LNCAP (cell line): ENCODE results near the gene CDX2.

ENCODE experiments used
- TF ChIP-seq, protein P1 (sequence below): fragments of 450-650 bp; IDR thresholded peaks from 2 replicates; pipeline ENCODE4 v1.5.1; 2017; ENCODE audit warnings: mild to moderate bottlenecking

The CDX2 gene

DNA sequence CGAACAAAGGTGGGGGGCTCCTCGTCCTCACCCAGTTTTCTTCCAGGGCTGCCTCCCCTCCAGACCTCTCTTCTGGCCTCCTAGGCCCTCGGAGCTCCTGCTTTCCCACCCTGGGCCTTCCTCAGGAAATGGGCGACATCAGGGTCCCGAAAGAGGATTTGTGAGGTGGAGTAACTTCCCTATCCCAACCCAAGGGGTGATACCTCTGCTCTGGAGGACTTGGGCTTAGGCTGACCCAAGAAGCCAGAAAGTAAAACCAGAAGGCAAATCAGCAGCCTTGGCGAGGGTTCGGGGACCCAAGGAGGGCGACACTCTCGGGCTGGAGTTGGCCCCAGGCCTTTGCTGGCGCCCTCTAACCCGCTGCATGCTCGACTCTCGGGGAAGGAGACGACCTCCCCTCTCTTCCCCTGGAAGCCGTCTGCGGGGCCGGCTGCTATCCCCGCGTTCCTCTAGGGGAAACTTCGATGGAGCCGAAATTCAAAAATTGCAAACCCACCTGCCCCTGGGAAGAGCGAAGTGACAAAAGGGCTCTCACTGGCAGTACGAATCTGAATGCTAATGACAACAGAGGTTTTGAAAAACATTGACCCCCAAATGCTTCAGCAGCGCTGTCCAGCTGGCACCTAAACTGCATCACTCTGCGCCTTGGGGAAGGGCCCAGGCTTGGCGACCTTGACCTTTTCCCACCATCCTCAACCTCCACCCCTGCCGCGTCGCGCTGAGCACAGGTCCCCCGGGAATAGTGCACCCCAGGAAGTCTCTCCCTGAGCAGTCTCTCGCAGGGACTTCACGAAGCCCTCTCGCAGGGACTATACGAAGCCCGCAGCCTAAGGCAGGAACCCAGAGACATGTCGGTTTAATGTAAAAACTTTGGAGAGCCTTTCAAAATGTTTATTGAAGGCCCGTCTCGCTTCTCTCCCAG lies 46.9 kb downstream of the CDX2 start:
- TF ChIP-seq, protein P1, sequence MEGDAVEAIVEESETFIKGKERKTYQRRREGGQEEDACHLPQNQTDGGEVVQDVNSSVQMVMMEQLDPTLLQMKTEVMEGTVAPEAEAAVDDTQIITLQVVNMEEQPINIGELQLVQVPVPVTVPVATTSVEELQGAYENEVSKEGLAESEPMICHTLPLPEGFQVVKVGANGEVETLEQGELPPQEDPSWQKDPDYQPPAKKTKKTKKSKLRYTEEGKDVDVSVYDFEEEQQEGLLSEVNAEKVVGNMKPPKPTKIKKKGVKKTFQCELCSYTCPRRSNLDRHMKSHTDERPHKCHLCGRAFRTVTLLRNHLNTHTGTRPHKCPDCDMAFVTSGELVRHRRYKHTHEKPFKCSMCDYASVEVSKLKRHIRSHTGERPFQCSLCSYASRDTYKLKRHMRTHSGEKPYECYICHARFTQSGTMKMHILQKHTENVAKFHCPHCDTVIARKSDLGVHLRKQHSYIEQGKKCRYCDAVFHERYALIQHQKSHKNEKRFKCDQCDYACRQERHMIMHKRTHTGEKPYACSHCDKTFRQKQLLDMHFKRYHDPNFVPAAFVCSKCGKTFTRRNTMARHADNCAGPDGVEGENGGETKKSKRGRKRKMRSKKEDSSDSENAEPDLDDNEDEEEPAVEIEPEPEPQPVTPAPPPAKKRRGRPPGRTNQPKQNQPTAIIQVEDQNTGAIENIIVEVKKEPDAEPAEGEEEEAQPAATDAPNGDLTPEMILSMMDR = no peak

DNA sequence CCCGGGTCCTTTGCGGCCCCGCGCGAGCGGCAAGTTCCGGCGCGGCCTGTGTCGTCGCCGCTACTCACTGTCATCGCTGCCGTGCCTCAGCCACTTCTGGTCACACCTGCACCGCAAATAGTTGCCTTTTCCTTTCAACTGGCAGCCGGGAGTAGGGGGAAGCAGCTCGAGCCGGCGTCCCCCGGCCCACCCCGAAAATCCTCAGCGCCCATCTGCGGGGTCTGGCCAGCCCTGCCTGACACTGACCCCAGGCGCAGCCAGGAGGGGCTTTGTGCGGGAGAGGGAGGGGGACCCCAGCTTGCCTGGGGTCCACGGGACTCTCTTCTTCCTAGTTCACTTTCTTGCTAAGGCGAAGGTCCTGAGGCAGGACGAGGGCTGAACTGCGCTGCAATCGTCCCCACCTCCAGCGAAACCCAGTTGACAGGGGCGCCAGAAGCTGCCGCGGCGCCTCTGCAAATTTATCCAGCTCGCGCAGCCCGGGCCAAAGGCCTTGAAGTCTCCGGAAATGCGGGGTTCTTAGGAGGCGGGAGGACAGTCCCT lies 47.6 kb downstream of the CDX2 start:
- TF ChIP-seq, protein P1 = no peak

DNA sequence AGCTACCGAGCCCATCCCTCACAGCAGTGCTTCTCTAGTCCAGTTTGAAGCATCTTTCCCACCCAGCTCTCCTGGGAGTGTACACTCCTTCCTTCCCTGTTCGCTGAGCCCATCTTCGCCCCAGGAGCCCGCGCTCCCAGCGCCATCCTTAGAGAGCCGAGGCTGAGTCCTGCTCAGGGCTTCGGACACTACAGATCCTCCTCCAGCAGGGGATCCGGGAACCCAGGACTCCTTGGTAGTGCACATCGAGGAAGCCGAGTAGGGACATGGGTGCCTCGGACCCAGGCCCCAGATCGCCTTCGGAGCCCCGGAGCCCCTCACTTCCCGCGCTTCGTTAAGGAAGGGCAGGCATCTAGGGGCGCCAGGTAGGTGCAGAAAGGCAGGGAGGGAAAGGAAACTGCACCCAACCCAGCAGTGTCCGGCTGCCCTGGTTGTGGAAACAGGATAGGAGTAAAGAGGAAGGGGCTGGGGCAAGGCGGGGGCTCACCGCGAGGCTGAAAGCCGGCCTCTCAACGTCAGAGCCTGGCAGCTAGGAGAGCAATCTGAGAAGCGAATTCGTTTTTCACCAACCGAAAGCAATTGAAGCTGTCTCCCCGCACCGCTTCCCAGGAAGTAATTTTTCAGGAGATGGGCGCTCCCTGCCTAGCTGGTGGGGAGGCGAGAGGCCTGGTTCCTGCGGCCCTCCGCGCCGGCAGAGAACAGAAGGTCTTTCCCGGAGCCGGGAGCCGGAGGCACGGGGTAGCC lies 48.3 kb downstream of the CDX2 start:
- TF ChIP-seq, protein P1 = no peak

- TF ChIP-seq, protein P1 = no peak
These were observed 49.0 kb downstream of the CDX2 start, which contains the start of gene PDX1 for GRCh38 chr13:27919934-27920676. Gene PDX1 (plus strand): TSS chr13:27920000. CDS start chr13:27920139, 139 bp downstream.

DNA sequence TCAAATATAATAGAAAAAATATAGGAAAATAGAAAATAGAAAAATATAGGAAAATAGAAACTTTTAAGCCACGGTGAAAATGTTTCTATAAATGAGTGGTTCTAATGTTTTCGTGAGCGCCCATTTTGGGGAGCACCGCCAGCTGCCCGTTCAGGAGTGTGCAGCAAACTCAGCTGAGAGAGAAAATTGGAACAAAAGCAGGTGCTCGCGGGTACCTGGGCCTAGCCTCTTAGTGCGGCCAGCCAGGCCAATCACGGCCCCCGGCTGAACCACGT lies 49.5 kb downstream of the CDX2 start:
- TF ChIP-seq, protein P1 = no peak

DNA sequence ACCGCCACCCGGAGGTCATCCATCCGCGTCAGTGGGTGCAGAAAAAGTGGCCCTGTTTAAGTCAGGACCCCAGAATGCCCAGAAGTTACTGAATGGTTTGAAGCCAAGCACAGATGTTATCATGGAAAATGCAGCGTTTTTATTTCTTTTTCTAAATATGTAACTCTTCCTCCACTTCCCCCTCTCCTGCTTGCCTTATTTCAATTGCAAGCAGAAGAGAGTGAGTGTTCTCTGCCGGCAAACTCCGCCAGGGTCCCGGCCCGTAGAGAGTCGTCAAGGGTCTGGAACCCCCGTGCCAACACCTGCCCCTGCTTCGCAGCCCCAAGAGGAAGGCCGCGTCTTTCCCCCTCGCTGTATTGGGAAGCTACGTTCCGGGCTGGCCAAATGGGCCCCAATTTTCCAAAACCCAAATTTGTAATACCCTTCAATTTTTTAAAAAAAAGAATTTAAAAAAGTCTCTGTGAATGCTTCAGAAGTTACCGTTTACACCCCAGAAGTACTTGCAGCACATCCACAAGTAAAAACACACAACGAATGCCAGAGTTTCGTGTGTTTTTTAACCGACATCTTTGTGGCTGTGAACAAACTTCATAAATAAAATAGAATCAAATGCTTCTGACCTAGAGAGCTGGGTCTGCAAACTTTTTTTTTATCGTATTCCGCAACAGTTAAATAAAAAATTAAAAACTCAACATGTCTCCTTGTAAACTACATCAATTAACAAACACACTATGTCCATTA lies 50.0 kb downstream of the CDX2 start:
- TF ChIP-seq, protein P1 = no peak
